GM18870 (cell line): ENCODE measurements around the gene SYPL1.
"Not testable (repeated sequence)": the region's sequence is repeated elsewhere in the genome, so short reads cannot be mapped to it uniquely, and the experiment has no call there.

Source experiments
- ATAC-seq: cut with Tn5 transposase; IDR thresholded peaks from one replicate; pipeline ENCODE4 v1.9.1; 2021; ENCODE audit warnings: moderate library complexity; ENCODE audit not compliant: unreplicated experiment

SYPL1 gene

GRCh38 chr7:106112118-106112971 lies at the start of gene SYPL1:
Gene SYPL1 (minus strand): TSS chr7:106112312. CDS start chr7:106112208, 104 bp downstream.
- ATAC-seq: peak; percentile 53

GRCh38 chr7:106155027-106155426 lies 42.9 kb upstream of the SYPL1 start:
- ATAC-seq: no peak

DNA sequence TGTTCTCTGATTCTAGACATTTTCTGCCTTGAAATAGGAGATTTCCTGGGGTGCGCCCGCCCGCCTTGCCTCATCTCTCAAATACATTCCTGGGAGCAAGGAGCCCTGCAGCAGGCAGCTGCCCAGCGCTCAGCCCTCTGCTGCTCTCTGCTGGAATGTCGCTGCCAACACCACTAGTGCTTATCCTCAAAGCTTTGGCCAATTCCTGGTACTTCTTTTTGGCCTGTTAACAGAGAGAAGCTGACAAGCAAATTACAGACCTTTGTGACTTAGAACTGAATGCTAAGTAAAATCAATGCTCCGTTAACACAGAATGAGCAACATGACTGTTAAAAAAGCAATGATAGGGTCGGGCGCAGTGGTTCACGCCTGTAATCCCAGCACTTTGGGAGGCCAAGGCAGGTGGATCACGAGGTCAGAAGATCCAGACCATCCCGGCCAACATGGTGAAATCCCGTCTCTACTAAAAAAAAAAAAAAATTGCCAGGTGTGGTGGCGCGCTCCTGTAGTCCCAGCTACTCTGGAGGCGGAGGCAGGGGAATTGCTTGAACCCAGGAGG lies 41.9 kb upstream of the SYPL1 start:
- peak; percentile 59 for ATAC-seq

GRCh38 chr7:106152313-106152665 lies 40.2 kb upstream of the SYPL1 start:
- no peak for ATAC-seq

GRCh38 chr7:106151459-106152312 lies 39.6 kb upstream of the SYPL1 start:
- ATAC-seq: no peak

- no peak for ATAC-seq
These were observed 31.7 kb upstream of the SYPL1 start for GRCh38 chr7:106143711-106144337.

GRCh38 chr7:106142136-106142535 lies 30.0 kb upstream of the SYPL1 start:
- no peak for ATAC-seq

DNA sequence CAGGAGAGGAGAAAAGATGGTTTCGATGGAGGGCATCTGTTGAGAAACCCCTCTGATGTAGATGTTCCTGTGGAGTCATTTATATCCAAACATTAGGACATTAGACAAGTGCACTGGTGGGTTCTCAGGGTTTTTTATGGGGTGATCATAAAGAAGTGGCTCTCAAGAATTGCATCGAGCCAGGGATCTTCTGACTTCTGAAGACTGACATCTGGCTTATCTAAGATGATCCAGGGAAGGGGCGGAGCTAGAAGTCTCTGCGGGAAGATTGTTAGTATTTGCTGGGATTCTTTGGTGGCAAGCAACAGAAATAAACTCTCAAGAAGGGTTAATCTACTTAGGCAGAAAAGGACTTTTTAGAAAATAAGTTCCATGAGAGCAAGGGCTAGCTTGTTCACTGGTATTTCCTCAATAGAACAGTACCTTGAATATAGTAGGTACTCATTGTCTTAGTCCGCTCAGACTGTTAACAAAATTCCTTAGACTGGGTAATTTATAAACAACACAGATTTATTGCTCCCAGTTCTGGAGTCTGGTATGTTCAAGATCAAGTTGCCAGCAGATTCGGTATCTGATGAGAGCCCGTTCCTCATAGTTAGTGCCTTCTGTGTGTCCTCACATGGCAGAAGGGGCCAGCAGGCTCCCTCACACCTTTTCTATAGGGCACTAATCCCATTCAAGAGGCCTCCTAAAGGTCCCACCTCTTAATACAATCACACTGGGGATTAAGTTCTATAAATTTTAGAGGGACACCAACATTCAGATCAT lies 28.5 kb upstream of the SYPL1 start:
- no peak for ATAC-seq

- no peak for ATAC-seq
These were observed 27.4 kb upstream of the SYPL1 start for GRCh38 chr7:106139265-106140251.

DNA sequence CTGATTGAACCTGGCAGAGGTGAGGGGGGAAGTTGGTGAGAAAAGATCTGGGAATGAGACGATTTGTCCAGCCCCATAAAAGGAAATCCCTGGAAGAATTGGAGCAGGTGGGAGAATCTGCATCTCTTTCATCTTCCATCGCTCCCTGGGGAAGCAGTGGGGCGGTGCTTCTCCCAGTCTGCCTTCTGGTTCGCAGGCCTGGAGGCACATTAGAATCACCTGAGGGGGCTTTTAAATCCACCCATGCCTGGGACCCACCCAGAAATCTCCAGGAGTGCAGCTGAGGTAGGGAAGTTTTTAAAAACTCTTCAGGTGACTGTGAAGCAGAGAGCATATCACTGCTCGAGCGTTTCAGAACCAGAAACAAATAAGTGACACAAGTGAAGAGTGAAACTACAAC lies 26.7 kb upstream of the SYPL1 start:
- ATAC-seq: no peak

DNA sequence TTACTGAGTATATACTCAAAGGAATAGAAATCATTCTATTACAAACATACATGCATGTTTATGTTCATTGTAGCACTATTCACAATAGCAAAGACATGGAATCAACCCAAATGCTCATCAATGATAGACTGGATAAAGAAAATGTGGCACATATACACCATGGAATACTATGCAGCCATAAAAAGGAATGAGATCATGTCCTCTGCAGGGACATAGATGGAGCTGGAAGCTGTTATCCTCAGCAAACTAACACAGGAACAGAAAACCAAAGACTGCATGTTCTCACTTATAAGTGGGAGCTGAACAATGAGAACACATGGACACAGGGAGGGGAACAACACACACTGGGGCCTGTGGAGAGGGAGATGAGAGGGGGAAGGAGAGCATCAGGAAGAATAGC lies 26.1 kb upstream of the SYPL1 start:
- ATAC-seq: not testable (repeated sequence)

- no peak for ATAC-seq
These were observed 22.1 kb upstream of the SYPL1 start for GRCh38 chr7:106134241-106134640.

- ATAC-seq: no peak
These were observed 17.2 kb upstream of the SYPL1 start for GRCh38 chr7:106129291-106129690.

DNA sequence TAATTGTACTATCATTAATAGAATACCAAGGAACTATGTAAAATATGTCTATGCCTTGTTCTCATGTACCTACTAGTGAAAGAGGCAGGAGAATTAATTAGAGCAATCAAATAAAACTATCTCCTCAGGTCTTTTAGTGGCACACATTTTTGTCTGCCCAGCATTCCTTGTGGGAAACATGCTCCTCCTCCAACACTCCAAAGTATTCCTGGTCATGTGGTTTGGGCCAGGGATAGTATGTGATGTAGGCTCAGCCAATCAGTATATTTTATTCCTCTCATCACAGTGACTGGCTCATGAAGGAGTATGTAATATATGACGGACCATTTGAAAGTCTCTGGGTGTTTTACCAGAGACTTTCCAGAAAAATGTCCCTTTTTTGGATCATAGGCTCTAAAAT lies 16.7 kb upstream of the SYPL1 start:
- ATAC-seq: no peak

GRCh38 chr7:106127984-106128780 lies 16.1 kb upstream of the SYPL1 start:
- no peak for ATAC-seq

- ATAC-seq: no peak
These were observed 14.2 kb upstream of the SYPL1 start for GRCh38 chr7:106126170-106126938.

DNA sequence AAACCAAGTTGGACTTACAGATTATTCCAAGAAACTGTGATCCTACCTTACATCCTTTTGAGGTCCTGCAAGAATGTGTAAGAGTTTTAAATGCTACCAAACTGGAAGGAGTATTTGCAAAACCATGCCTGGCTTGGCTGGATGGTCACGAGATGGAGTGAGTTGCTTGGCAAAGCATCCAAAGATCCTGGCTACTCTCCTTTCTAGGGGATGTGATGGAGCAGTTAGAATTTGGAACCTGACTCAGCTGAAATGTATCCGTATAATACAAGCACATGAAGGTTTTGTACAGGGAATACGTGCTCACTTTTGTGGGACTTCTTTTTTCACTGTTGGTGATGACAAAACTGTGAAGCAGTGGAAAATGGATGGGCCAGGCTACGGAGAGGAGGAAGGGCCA lies 13.3 kb upstream of the SYPL1 start:
- no peak for ATAC-seq

GRCh38 chr7:106124186-106124585 lies 12.1 kb upstream of the SYPL1 start:
- no peak for ATAC-seq
